GM18907 (cell line): ENCODE results near the gene OR4F17.
"Not testable (repeated sequence)": the region's sequence is repeated elsewhere in the genome, so short reads cannot be mapped to it uniquely, and the experiment has no call there.

Experiments
- ATAC-seq: cut with Tn5 transposase; IDR thresholded peaks from one replicate; pipeline ENCODE4 v1.9.1; 2021; ENCODE audit warnings: mild to moderate bottlenecking, moderate library complexity; ENCODE audit not compliant: unreplicated experiment

The OR4F17 gene

GRCh38 chr19:106804-107203, at the start of gene OR4F17:
Gene OR4F17, plus strand, starts transcription at chr19:107104. Its CDS starts 3,575 bp downstream, at chr19:110679.
- ATAC-seq, result not testable (repeated sequence)

- ATAC-seq, result not testable (repeated sequence)
These were observed 36.1 kb upstream of the OR4F17 start for GRCh38 chr19:70793-71192.

- not testable (repeated sequence) for ATAC-seq
These were observed 24.0 kb upstream of the OR4F17 start for GRCh38 chr19:82864-83263.

GRCh38 chr19:83626-84025, 23.3 kb upstream of the OR4F17 start:
- ATAC-seq, result not testable (repeated sequence)

- not testable (repeated sequence) for ATAC-seq
These were observed 16.2 kb upstream of the OR4F17 start for GRCh38 chr19:90678-91077.

GRCh38 chr19:94794-95193, 12.1 kb upstream of the OR4F17 start:
- ATAC-seq, result not testable (repeated sequence)

- not testable (repeated sequence) for ATAC-seq
These were observed 9.3 kb upstream of the OR4F17 start for GRCh38 chr19:97647-98046.

GRCh38 chr19:120443-121140, 13.7 kb downstream of the OR4F17 start:
- ATAC-seq, result not testable (repeated sequence)
